Measurements from ENCODE around the gene KREMEN2. TPM values are rescaled to one million over a fixed set of nuclear protein-coding genes. Genes with fewer than 3 reads are reported as not detected.
A peak's percentile ranks its signal among the peaks of the same experiment; 100 is the strongest.

The KREMEN2 gene
- total and polyA plus RNA-seq, 2 of the 13 experiments (the other 11 are each of a cell fraction or from before 2014, with no cell fraction given): 0.48 to 1.2 TPM

- no peak for TF ChIP-seq HDAC6 (IDR thresholded peaks at IDR 0.05; ENCODE audit: low read depth, low read length)
- TF ChIP-seq ZC3H13 (CRISPR knock-in tag; IDR thresholded peaks at IDR 0.05): no peak; the same call in 1 of the 2 replicates
- TF ChIP-seq SKIL (CRISPR knock-in tag; IDR thresholded peaks at IDR 0.05; ENCODE audit: borderline replicate concordance): no peak
- TF ChIP-seq ATF7 (IDR thresholded peaks at IDR 0.05): no peak
- no peak for TF ChIP-seq ATF7 (CRISPR knock-in tag; IDR thresholded peaks at IDR 0.05)
- TF ChIP-seq ZBTB46 (CRISPR knock-in tag; IDR thresholded peaks at IDR 0.05; ENCODE audit: borderline replicate concordance): no peak
- TF ChIP-seq PTBP1 (IDR thresholded peaks at IDR 0.05; ENCODE audit: low read depth, low read length, poor library complexity, severe bottlenecking): no peak
- TF ChIP-seq BHLHE40 (IDR thresholded peaks at IDR 0.05; ENCODE audit: low read length): no peak
- no peak for TF ChIP-seq ZBTB1 (CRISPR knock-in tag; IDR thresholded peaks at IDR 0.05; ENCODE audit: borderline replicate concordance)
- no peak for TF ChIP-seq ZFP41 (CRISPR knock-in tag; IDR thresholded peaks at IDR 0.05; ENCODE audit: borderline replicate concordance)
- TF ChIP-seq ATF6 (CRISPR knock-in tag; conservative IDR thresholded peaks at IDR 0.05): no peak
- peak; percentile 56 for TF ChIP-seq ZBTB25 (CRISPR knock-in tag; IDR thresholded peaks at IDR 0.05)
- no peak for TF ChIP-seq PHF5A (CRISPR knock-in tag; IDR thresholded peaks at IDR 0.05; ENCODE audit: low read depth, unreplicated experiment)
- TF ChIP-seq KLF11 (CRISPR knock-in tag; IDR thresholded peaks at IDR 0.05): no peak
- TF ChIP-seq ARHGAP35 (CRISPR knock-in tag; IDR thresholded peaks at IDR 0.05; ENCODE audit: borderline replicate concordance): 0 out of 2 replicates have a peak, but pooled peaks have one; percentile 17
- TF ChIP-seq USF2 (IDR thresholded peaks at IDR 0.05; ENCODE audit: low read depth, low read length): no peak
- no peak for TF ChIP-seq USF2 (CRISPR knock-in tag; IDR thresholded peaks at IDR 0.05; ENCODE audit: borderline replicate concordance)
- TF ChIP-seq NFRKB (IDR thresholded peaks at IDR 0.05): no peak
These were observed 17.3 kb downstream of the KREMEN2 start (continued) for GRCh38 chr16:2981177-2981898.

Data from HepG2 (cell line).